HepG2 (cell line): ENCODE data around the gene EGLN1. TPM values are rescaled to one million over a fixed set of nuclear protein-coding genes. Genes with fewer than 3 reads are reported as not detected.
A peak's percentile ranks its signal among the peaks of the same experiment; 100 is the strongest.

ENCODE experiments used
- ISL2 ChIP-seq: sonication (generic); formaldehyde crosslinking; IDR thresholded peaks from 2 replicates; pipeline ENCODE4 v1.5.0; 2020; ENCODE audit warnings: missing genetic modification reagents
- KLF15 ChIP-seq: sonication (generic); formaldehyde crosslinking; IDR thresholded peaks from 2 replicates; pipeline ENCODE4 v1.8.1; 2023; ENCODE audit warnings: borderline replicate concordance, mild to moderate bottlenecking, inconsistent platforms, missing genetic modification reagents, mixed read lengths
- NFAT5 ChIP-seq: sonication (generic); formaldehyde crosslinking; IDR thresholded peaks from 2 replicates; pipeline ENCODE4 v1.4.0; 2020; ENCODE audit warnings: missing genetic modification reagents
- NFKB2 ChIP-seq: sonication (generic); formaldehyde crosslinking; IDR thresholded peaks from 2 replicates; pipeline ENCODE4 v1.4.0; 2020; ENCODE audit warnings: missing genetic modification reagents, borderline replicate concordance
- RXRA ChIP-seq: sonication (generic); formaldehyde crosslinking; IDR thresholded peaks from 2 replicates; pipeline ENCODE4 v1.5.1; 2020; ENCODE audit warnings: missing genetic modification reagents
- SNRNP70 ChIP-seq: fragments of 200-400 bp; formaldehyde crosslinking; IDR thresholded peaks from 2 replicates; pipeline ENCODE4 v1.6.1; 2017; ENCODE audit warnings: mild to moderate bottlenecking, low read depth, low read length, moderate library complexity
- SPEN ChIP-seq: sonication (generic); formaldehyde crosslinking; IDR thresholded peaks from 2 replicates; pipeline ENCODE4 v1.5.1; 2020; ENCODE audit warnings: low read depth, mild to moderate bottlenecking, missing genetic modification reagents
- YEATS4 ChIP-seq: sonication (generic); formaldehyde crosslinking; IDR thresholded peaks from 2 replicates; pipeline ENCODE4 v1.4.0; 2020; ENCODE audit warnings: missing genetic modification reagents, borderline replicate concordance
- ZHX1 ChIP-seq: sonication (generic); formaldehyde crosslinking; IDR thresholded peaks from 2 replicates; pipeline ENCODE4 v1.8.1; 2022; ENCODE audit warnings: low read depth, mild to moderate bottlenecking, missing genetic modification reagents
- ZNF317 ChIP-seq: sonication (generic); formaldehyde crosslinking; IDR thresholded peaks from 2 replicates; pipeline ENCODE4 v1.5.0; 2020; ENCODE audit warnings: mild to moderate bottlenecking, missing genetic modification reagents
- ZNF556 ChIP-seq: sonication (generic); formaldehyde crosslinking; IDR thresholded peaks from 2 replicates; pipeline ENCODE4 v1.4.0; 2020; ENCODE audit warnings: mild to moderate bottlenecking, missing genetic modification reagents, borderline replicate concordance
- ZNF607 ChIP-seq: sonication (generic); formaldehyde crosslinking; IDR thresholded peaks from 2 replicates; pipeline ENCODE4 v1.5.1; 2020; ENCODE audit warnings: missing genetic modification reagents, mild to moderate bottlenecking, borderline replicate concordance
- ZNF652 ChIP-seq: IDR thresholded peaks from 2 replicates; pipeline ENCODE4 v1.6.1; 2016; ENCODE audit warnings: low read depth, borderline replicate concordance
- polyA plus RNA-seq, 8 experiments: library from polyadenylated mRNA; depleted of rRNA in 3 of 8; stranded (reverse) in 7 of 8; unstranded in 1 of 8; fragments of >200 nt; fragmentation: Illumina TruSeq in 4 of 8; extraction: Trizol in 4 of 8; gene quantifications; 2 replicates each; pipeline versions ENCODE4 v1.2.1 to v1.2.3, GENCODE V29; 2011 to 2016; ENCODE audit warnings: low read depth in 4 of 8, missing spikeins in 1 of 8, mixed read lengths in 1 of 8; ENCODE audit not compliant: insufficient read depth in 1 of 8
- total RNA-seq, 5 experiments: library from RNA; depleted of rRNA; stranded (reverse); fragments of >200 nt; fragmentation: Illumina TruSeq; extraction: Trizol; gene quantifications; 2 replicates each; pipeline ENCODE4 v1.2.3, GENCODE V29; 2016; ENCODE audit warnings: low read depth in 1 of 5
- TF ChIP-seq, protein P1 (sequence below): sonication (generic); formaldehyde crosslinking; IDR thresholded peaks from 2 replicates; pipeline ENCODE4 v1.5.0; 2020; ENCODE audit warnings: mild to moderate bottlenecking, missing genetic modification reagents
- TF ChIP-seq, protein P2 (sequence below): sonication (generic); formaldehyde crosslinking; IDR thresholded peaks from 2 replicates; pipeline ENCODE4 v1.5.0; 2020; ENCODE audit warnings: missing genetic modification reagents, mild to moderate bottlenecking, borderline replicate concordance
- TF ChIP-seq, protein P3 (sequence below): sonication (generic); formaldehyde crosslinking; IDR thresholded peaks from 2 replicates; pipeline ENCODE4 v1.8.1; 2023; ENCODE audit warnings: missing genetic modification reagents, inconsistent platforms, borderline replicate concordance
- TF ChIP-seq, protein P4 (sequence below): fragments of 450-650 bp; IDR thresholded peaks from 2 replicates; pipeline ENCODE4 v1.6.1; 2016

Gene EGLN1
- total and polyA plus RNA-seq, 2 of the 13 experiments (the other 11 are each of a cell fraction or from before 2014, with no cell fraction given), result 34.4 to 44.1 TPM

DNA sequence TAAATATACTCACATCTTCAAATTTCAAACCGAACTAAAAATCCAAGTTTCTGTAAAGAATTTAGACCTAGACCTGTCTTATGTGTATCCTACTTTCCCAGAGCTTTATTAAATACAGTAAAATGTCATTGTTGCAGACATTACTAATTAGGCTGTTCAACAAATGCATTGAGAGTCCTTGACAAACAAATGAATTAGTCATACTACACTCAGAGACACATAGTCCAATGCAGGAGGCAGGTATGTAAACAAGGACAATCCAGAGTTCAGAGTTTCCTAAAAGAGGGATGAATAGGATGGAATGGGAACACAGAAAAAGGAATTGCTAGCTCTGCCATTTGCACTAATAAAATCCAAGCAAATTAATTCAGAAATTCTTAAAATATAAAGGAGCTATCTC is 1.6 kb upstream of the EGLN1 start (continued):
- TF ChIP-seq, protein P1, sequence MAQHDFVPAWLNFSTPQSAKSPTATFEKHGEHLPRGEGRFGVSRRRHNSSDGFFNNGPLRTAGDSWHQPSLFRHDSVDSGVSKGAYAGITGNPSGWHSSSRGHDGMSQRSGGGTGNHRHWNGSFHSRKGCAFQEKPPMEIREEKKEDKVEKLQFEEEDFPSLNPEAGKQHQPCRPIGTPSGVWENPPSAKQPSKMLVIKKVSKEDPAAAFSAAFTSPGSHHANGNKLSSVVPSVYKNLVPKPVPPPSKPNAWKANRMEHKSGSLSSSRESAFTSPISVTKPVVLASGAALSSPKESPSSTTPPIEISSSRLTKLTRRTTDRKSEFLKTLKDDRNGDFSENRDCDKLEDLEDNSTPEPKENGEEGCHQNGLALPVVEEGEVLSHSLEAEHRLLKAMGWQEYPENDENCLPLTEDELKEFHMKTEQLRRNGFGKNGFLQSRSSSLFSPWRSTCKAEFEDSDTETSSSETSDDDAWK, result no peak
- TF ChIP-seq ZNF317 (no peak), NFAT5 (no peak), ISL2 (CRISPR knock-in tag) (peak; percentile 74), KLF15 (no peak), ZNF607 (CRISPR knock-in tag) (no peak), ZHX1 (CRISPR knock-in tag) (no peak), ZNF556 (CRISPR knock-in tag) (no peak), YEATS4 (CRISPR knock-in tag) (0 out of 2 replicates have a peak, but pooled peaks have one; percentile 27), NFKB2 (no peak), SNRNP70 (no peak), ZNF652 (CRISPR knock-in tag) (peak; percentile 44; the same call in 1 of the 2 replicates), SPEN (CRISPR knock-in tag) (no peak), RXRA (no peak)
- TF ChIP-seq, protein P2, sequence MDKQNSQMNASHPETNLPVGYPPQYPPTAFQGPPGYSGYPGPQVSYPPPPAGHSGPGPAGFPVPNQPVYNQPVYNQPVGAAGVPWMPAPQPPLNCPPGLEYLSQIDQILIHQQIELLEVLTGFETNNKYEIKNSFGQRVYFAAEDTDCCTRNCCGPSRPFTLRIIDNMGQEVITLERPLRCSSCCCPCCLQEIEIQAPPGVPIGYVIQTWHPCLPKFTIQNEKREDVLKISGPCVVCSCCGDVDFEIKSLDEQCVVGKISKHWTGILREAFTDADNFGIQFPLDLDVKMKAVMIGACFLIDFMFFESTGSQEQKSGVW (CRISPR knock-in tag), result no peak
- TF ChIP-seq, protein P3, sequence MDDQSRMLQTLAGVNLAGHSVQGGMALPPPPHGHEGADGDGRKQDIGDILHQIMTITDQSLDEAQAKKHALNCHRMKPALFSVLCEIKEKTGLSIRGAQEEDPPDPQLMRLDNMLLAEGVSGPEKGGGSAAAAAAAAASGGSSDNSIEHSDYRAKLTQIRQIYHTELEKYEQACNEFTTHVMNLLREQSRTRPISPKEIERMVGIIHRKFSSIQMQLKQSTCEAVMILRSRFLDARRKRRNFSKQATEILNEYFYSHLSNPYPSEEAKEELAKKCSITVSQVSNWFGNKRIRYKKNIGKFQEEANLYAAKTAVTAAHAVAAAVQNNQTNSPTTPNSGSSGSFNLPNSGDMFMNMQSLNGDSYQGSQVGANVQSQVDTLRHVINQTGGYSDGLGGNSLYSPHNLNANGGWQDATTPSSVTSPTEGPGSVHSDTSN (CRISPR knock-in tag), result no peak
- TF ChIP-seq, protein P4, sequence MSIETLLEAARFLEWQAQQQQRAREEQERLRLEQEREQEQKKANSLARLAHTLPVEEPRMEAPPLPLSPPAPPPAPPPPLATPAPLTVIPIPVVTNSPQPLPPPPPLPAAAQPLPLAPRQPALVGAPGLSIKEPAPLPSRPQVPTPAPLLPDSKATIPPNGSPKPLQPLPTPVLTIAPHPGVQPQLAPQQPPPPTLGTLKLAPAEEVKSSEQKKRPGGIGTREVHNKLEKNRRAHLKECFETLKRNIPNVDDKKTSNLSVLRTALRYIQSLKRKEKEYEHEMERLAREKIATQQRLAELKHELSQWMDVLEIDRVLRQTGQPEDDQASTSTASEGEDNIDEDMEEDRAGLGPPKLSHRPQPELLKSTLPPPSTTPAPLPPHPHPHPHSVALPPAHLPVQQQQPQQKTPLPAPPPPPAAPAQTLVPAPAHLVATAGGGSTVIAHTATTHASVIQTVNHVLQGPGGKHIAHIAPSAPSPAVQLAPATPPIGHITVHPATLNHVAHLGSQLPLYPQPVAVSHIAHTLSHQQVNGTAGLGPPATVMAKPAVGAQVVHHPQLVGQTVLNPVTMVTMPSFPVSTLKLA, result no peak
